Colonic mucosa (tissue), 4 donors: ENCODE measurements around the gene CCL2. TPM values are rescaled to one million over a fixed set of nuclear protein-coding genes. Genes with fewer than 3 reads are reported as not detected.

Experiments used
- DNase-seq: peaks from one replicate; pipeline ENCODE4 v3.0.0-alpha.2; 2020
- H3K27ac ChIP-seq: fragments of 200-600 bp; one replicate; pipeline ENCODE4 v1.8.0; 2021
- H3K27me3 ChIP-seq: fragments of 200-600 bp; one replicate; pipeline ENCODE4 v1.8.0; 2021
- H3K36me3 ChIP-seq: fragments of 200-600 bp; one replicate; pipeline ENCODE4 v1.8.0; 2021
- H3K4me1 ChIP-seq: fragments of 200-600 bp; one replicate; pipeline ENCODE4 v1.8.0; 2021; ENCODE audit warnings: mild to moderate bottlenecking
- H3K4me3 ChIP-seq: fragments of 200-600 bp; one replicate; pipeline ENCODE4 v1.8.0; 2021
- H3K9ac ChIP-seq, 2 donors: one replicate each; pipeline ENCODE4 v1.7.0; 2013; ENCODE audit warnings: control low read depth in 2 of 2, low read depth in 2 of 2, low read length in 2 of 2
- H3K9me3 ChIP-seq: fragments of 200-600 bp; one replicate; pipeline ENCODE4 v1.8.0; 2021
- intact Hi-C: fragments of 100-400 bp; cut with DNase I; formaldehyde crosslinking; loops from one replicate; pipeline ENCODE4 v1.14.1; 2022
- total RNA-seq, 2 donors: library from RNA; stranded (reverse); fragmentation: NEBNext Ultra II Directional in 1 of 2; extraction: Animal tissue kit (Norgen Biotek cat#: 25700) in 1 of 2; gene quantifications; one replicate each; pipeline ENCODE4 v1.2.1, GENCODE V29; 2021
- TF ChIP-seq, protein P1 (sequence below): fragments of 200-600 bp; IDR thresholded peaks from one replicate; pipeline ENCODE4 v1.8.0; 2022; ENCODE audit warnings: antibody characterized with exemption, mild to moderate bottlenecking
- donor health status: healthy.
- donor health status: DM: no; HTN: no; CAD: no.
- donor health status: DM: no; HTN: no; CAD: no.

The CCL2 gene
- total RNA-seq, 2 donors from 2014 or later = 4.2 to 96.2 TPM

DNA sequence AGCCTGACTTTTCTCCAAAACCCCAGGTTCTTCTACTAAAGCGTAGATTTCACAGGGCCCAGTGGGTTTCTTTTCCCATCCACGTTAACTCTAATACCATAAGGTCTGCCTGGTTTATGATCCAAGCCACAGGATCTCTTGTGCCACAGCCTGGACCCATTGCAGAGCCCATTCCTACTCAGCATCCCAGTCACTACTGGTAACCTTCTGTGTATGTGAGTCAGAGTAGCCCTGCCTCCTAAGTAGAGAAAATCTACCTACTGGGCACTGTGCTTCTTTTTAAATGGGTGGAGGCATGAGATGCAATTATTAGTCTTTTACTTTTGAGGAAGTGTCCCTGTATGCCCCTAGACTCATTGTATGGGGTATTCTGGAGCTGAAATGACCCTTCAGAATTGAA, 43.9 kb downstream of the CCL2 start:
- no peak for DNase-seq
- H3K9ac ChIP-seq = no peak overlapping the region
- TF ChIP-seq, protein P1, sequence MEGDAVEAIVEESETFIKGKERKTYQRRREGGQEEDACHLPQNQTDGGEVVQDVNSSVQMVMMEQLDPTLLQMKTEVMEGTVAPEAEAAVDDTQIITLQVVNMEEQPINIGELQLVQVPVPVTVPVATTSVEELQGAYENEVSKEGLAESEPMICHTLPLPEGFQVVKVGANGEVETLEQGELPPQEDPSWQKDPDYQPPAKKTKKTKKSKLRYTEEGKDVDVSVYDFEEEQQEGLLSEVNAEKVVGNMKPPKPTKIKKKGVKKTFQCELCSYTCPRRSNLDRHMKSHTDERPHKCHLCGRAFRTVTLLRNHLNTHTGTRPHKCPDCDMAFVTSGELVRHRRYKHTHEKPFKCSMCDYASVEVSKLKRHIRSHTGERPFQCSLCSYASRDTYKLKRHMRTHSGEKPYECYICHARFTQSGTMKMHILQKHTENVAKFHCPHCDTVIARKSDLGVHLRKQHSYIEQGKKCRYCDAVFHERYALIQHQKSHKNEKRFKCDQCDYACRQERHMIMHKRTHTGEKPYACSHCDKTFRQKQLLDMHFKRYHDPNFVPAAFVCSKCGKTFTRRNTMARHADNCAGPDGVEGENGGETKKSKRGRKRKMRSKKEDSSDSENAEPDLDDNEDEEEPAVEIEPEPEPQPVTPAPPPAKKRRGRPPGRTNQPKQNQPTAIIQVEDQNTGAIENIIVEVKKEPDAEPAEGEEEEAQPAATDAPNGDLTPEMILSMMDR = no peak
- H3K4me1 ChIP-seq = no peaks in the 10 kb centered on the region
- H3K27ac ChIP-seq = no peak overlapping the region
- intact Hi-C loops = no loop called here
- H3K9me3 ChIP-seq = no peaks in the 10 kb centered on the region
- H3K27me3 ChIP-seq = no peaks in the 10 kb centered on the region
- H3K36me3 ChIP-seq = no peaks in the 10 kb centered on the region
- no peak overlapping the region for H3K4me3 ChIP-seq

- Histone ChIP-seq H3K9me3 (no peaks in the 10 kb centered on the region), H3K36me3 (no peaks in the 10 kb centered on the region), H3K4me1 (no peaks in the 10 kb centered on the region), H3K27ac (peak overlapping the region; percentile 8), H3K27me3 (no peaks in the 10 kb centered on the region), H3K9ac (no peak overlapping the region), H3K4me3 (no peak overlapping the region)
- TF ChIP-seq, protein P1 = no peak
- no peak for DNase-seq
- intact Hi-C loops = no loop called here
Measured at GRCh38 chr17:34299956-34300577, 45.0 kb downstream of the CCL2 start.

DNA sequence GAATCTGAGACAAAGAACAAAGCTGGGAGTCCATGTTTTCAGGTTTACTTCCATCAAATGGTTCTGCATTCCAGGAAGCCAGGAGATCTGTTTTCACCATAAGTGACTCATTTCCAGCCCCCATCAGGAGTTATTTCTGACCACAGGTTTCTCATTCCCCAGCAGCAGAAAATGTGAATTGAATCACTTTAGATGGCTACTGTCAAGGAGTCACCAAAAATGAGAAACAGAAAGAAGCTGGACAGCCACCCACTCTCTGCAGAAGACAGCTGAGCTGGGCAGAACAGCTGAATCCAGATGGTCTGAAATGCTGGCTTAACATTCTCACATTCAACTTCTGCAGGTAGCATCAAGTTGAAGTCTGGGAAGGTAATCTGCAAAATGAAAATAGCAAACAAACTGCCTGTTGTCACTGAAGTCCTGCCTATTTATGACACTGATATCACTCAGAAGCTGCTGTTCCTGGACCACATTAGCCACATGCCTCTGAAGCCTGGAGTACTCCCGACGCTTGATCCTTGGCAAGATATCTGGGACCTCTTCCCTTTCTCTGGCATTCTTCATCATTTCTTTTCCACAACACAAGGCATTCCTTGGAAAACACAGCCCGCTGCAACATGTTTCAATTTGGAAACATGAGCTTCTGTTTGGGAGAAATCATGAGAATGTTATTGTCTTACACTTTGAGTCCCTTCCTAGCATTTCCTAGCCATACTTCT, 45.7 kb downstream of the CCL2 start:
- intact Hi-C loops = no loop called here
- Histone ChIP-seq H3K9me3 (no peaks in the 10 kb centered on the region), H3K4me3 (no peak overlapping the region), H3K27me3 (no peaks in the 10 kb centered on the region), H3K36me3 (no peaks in the 10 kb centered on the region), H3K4me1 (no peaks in the 10 kb centered on the region), H3K9ac (no peak overlapping the region), H3K27ac (peak overlapping the region; percentile 8)
- TF ChIP-seq, protein P1 = no peak
- DNase-seq = no peak

GRCh38 chr17:34301986-34302385, 46.9 kb downstream of the CCL2 start:
- Histone ChIP-seq H3K27ac (no peak overlapping the region), H3K9me3 (no peaks in the 10 kb centered on the region), H3K4me1 (no peaks in the 10 kb centered on the region), H3K36me3 (no peaks in the 10 kb centered on the region), H3K9ac (no peak overlapping the region), H3K27me3 (no peaks in the 10 kb centered on the region), H3K4me3 (no peak overlapping the region)
- intact Hi-C loops = no loop called here
- DNase-seq = no peak
- TF ChIP-seq, protein P1 = no peak

DNA sequence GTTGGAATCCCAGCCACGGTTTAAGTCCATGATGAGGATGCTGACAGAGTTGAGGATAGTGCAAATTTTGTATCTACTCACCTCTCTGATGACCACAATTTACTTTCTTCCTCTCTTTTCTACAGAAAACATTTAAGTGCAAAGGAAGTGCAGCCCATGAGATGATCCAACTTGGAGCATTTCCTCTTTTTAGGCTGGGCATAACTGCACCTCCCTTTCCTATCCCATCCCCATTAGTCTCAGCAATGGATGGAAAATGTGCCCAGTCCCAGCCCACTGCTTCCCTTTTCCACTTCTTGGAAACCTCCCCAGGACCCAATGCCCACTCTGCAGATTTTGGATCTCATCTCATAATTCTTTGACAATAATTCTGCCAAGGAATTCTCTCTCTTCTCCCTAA, 47.6 kb downstream of the CCL2 start:
- Histone ChIP-seq H3K27me3 (no peaks in the 10 kb centered on the region), H3K4me1 (no peaks in the 10 kb centered on the region), H3K9ac (no peak overlapping the region), H3K4me3 (no peak overlapping the region), H3K36me3 (no peaks in the 10 kb centered on the region), H3K27ac (no peak overlapping the region), H3K9me3 (no peaks in the 10 kb centered on the region)
- TF ChIP-seq, protein P1 = no peak
- intact Hi-C loops = no loop called here
- no peak for DNase-seq
